HG02981 (cell line): ENCODE results near the gene MYH11.
"Not testable (repeated sequence)": the region's sequence is repeated elsewhere in the genome, so short reads cannot be mapped to it uniquely, and the experiment has no call there.

ENCODE experiments used
- ATAC-seq: cut with Tn5 transposase; IDR thresholded peaks from one replicate; pipeline ENCODE4 v1.9.1; 2021; ENCODE audit warnings: mild to moderate bottlenecking, moderate library complexity; ENCODE audit not compliant: unreplicated experiment

MYH11 gene

DNA sequence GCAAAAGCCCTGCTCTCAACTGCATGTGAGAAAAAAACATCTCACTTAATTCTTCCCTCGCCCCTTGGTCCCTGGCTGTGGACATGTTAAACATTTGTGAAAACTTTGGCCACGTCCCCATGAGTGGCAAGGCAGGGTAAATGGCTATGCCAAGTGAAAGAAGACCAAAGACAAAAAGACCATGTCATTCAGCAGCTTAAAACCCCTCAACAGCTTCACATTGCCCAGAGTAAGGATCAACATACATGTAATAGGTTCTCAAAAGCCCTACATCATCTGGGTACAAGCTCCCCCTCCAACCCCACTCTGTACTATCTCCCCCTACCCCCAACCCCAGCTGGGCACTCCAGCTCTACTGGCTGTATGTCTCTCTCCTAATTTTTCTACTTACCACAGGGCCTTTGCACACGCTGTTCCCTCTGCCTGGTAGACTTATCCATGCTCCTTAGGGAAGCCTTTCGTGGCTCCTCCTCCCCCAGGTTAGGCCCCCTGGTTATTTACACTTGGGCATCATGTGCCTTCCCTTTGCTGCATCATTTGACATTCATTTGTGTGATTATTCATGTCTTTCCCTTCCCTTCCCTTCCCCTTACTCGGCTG lies 131.1 kb downstream of the MYH11 start:
- ATAC-seq: no peak

DNA sequence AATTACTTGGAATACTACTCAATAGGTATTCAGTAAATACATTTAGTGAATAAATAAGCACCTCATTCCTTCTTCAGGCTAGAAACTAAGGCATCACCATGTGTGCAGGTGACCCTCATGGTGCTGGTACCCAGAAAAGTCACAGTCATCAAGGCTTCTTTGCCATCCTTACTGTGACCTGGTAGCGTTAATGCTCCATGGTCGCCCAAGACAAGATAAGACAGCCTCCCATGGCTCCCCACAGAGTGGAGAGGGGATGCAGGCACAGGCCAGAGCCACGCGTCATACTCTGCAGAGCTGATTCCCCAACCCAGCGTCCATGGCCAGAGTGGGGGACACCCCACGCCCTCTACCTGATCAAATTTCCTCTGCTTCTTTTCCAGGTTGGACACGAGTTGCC lies 133.0 kb downstream of the MYH11 start:
- no peak for ATAC-seq

DNA sequence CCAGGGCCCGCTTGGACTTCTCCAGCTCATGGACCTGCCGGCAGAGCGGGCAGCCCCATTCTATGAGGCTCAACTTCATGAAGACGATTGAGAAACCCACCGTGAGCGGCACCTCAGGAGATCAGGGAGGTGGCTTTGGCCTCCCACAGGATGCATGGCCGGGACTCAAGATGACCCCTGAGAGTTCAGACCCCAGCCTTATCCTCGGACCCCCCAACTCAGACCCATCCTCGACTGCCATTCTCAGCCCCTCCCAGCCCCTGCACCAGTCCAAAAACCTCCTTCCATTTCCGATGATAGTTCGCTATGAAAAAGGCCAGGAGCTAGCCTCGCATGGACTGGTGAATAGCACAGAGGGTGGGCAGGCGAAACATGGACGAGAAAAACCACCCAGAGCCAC lies 135.8 kb downstream of the MYH11 start:
- ATAC-seq: no peak

DNA sequence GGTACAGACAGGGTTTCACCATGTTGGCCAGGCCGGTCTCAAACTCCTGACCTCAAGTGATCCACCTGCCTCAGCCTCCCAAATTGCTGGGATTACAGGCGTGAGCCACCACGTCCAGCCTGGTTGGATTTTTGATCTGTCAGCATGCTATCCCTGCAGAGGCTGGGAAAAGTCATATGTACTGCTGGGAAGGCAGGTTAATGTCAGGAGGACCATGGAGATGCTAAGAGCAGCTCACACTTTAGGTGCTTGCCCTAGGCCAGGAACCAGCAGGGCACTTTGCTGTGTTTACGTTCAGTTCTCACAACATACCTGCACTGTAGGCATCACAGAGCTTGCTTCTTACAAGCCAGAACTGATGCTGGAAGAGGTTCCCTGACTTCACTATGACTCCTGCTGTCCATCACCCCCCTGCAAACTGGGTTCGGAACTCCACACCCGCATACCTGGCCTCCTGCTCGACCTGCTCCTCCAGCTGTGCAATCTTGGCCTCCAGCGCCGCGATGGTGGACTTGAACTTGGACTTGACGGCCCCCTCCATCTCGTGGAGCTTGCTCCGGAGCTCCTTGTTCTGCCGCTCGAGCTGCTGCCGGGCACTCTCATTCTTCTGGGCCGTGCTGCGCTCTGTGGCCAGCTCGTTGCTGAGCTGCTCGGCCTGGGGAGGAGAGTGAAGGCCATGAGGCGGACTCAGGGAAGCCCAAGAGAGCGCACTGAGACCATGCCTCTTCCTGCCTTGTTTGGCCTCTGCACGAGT lies 140.0 kb downstream of the MYH11 start:
- ATAC-seq: no peak

DNA sequence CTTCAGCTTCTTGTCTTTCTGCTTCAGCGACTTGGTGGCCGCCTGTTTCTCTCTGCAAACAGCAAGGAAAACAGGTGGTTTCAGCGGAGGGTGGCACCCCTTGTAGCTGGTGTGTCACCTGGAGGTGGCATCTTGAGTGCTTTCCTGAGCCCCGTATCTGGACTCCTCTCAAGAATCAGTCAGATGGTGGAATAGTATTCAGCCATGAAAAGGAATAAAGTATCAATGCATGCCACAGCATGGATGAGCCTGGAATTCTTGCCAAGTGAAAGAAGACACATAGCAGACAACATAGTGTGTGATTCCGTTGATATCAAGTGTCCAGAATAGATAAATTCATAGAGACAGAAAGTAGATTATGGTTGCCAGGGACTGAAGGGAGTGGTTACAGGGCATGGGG lies 141.6 kb downstream of the MYH11 start:
- ATAC-seq: no peak

DNA sequence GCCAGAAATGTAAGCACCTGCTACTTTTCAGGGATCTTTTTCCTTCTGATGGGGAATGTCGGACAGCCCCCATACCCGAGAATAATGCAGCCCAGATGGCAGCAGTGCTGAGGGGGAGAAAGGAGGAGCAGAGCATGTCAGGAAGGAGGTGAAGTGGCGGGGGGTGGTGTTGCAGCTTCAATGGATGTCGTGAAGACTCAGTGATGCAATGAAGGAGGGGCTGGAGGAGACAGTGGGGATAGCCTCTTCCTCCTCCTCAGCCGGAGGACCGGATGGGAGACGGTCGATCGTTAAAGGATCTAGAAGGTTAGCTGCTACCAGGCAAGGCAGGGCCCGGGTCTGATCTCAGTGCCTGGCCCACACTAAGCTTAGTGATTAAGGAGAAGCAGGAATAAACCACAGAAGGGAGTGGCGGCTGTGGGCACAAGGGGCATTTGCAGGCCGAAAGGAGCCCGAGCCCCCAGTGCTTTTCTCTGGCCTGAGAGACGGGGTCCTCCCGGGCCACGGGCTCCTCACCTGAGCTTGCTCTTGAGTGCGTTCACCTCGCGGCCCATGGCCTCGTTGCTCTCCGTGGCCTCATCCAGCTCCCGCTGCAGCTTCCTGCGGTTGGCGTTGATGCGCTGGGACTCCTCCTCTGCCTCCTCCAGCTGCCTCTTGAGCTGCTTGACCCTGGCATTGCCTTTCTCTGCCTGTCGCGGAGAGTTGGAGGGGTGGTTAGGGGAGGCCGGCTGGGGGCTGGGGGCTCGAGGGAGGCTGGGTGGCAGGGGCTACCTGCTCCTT lies 142.2 kb downstream of the MYH11 start:
- no peak for ATAC-seq

DNA sequence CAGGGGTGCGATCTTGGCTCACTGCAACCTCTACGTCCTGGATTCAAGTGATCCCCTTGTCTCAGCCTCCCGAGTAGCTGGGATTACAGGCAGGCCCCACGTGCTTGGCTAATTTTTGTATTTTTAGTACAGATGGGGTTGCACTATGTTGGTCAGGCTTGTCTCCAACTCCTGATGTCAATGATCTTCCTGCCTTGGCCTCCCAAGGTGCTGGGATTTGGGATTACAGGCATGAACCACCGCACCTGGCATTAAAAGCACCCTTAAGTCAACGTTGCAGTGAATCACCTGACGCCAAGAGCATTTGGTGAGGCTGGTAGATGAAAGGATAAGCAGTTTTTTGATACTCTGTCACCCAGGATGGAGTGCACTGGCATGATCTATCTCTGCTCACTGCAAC lies 147.8 kb downstream of the MYH11 start:
- no peak for ATAC-seq

DNA sequence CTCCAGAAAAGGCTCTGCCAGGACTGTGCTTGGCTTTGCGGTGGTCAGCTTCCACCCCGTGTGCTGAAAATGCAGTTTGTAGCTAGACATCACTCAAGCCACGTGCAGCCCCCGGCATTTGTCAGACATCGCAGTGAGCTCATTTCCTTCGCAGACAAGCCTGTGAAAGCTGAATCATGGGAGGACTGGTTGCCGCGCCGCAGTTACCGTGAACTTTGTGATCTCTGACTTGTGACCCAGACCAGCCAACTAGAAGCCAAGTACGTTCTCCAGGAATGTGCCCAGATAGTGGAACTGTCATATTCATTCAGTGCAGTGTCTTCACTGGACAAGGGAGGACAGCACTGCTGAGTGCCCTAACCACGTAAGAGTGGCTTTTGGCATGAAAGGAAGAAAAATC lies 148.7 kb downstream of the MYH11 start:
- no peak for ATAC-seq

DNA sequence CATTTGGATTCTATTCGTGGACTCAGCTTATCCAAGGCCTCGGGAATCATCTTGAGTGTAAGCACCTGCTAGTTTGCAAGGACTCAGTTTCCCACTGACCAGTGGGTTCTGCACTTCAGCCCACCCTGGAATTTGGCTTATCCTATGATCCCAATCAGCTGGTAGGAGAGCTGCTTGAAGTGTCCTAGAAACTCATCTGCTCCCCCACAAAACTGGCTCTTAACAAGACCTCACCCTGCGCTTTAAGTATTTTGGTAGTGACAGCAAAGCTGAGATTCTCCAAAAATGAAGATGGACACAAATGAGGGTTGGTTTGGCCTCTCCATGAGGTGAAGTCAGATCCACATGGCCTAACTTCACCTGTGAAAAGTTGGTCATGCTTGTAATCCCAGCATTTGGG lies 149.5 kb downstream of the MYH11 start:
- no peak for ATAC-seq

DNA sequence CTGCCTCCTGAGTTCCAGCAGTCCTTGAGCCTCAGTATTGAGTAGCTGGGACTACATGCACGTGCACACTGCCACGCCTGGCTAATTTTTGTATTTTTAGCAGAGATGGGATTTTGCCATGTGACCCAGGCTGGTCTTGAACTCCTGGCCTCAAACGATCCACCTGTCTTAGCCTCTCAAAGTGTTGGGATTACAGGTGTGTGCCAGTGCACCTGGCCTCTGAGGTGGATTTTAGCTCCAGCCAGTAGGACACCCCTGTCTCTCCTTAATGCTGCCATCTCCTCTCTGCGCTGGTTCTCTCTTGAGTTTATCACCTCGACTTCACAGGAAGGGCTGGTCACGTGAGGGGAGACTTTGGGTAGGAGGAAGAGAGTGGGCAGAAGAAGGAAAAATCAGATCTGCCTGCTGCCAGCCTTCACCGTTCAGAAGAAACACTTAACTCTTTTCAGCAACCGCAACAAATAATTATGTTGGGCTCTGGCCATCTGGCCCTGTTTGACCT lies 151.7 kb downstream of the MYH11 start:
- no peak for ATAC-seq

DNA sequence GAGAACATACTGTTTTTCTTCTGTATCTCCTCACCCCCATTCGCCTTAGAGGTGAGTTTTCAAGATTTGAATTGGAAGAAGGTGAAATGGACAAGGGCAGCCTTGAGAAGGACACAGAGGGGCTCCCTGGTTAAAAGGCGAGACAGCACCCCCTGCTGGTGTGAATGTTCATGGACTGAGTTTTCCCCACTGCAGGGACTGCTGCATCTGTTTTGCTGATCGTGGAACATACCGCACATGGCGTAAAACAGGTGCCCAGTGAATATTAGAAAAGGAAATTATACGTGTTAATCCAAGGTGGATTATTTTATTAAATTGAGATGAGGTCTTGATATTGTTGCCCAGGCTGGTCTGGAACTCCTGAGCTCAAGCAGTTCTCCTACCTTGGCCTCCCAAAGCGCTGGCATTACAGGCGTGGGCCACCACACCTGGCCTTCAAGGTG lies 152.3 kb downstream of the MYH11 start:
- ATAC-seq: no peak

DNA sequence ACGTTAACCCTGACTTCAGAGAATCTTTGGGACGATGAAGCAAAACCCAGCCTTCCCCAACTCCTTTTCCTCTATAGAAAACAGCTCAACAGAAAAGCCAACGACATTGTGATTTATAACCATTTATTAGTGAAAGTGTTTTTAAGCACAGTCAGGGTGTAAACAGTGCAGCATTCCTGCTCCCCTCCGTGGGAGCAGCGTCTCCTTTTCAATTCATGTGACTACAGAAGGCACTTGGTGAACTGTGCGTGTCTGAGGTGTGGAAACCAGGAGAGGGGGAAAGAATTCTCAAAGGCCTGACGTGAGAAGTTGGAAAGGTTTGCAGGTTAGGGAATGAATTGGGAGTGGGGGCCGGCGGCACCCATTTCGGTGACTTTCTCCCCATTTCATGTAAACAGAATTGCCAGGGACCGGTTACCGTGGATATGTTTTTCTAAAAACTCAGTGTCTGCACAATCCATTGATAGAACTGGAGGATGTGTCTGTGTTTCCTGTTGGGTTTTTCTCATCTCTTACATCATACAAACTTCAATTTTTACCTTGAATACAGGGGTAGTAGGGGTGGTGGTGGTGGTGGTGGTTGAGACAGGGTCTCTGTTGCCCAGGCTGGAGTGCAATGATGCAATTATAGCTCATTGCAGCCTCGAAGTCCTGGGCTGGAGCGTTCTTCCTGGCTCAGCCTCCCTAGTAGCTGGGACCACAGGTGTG lies 153.6 kb downstream of the MYH11 start:
- ATAC-seq: no peak

DNA sequence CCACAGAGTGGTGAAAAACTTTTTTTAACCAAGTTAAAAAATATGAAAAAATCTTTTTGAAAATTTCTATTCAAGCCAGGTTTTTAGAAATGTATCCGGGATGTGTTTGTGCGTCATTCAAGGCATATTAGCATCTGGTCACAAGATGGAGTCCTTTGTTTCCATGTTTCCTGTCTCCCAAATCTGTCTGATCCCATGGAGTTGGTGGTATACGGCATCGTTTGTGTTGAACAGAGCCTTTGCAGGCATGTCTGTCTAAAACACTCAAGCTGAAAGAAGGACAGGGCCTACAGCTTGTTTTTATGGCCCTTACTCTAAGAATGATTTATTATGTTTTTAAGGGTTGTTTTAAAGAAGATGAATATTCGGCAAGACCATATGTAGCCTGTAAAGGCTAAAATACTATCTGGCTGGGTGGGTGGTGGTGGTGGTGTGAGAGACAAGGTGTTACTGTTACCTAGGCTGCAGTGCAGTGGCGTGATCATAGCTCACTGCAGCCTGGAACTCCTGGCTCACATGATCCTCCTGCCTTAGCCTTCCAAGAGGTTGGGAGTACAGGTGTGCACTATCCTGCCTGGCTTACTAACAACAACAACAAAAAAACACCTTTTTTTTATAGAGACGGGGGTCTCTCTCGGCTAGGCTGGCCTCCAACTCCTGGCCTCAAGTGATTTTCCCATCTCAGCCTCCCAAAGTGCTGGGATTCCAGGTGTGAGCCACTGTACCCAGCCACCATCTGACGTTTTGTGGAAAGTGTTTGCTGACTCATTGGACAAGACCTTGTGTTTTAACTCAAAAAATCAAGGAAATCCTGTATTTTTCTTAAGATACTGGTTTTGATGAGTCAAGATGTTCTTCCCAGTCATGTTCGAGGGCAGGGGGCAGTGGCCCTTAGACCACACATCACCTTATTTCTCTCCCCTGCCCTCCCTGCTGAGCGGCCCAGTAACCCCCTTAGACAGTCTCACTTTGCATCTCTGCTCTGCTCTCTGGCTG lies 154.6 kb downstream of the MYH11 start:
- ATAC-seq: no peak

DNA sequence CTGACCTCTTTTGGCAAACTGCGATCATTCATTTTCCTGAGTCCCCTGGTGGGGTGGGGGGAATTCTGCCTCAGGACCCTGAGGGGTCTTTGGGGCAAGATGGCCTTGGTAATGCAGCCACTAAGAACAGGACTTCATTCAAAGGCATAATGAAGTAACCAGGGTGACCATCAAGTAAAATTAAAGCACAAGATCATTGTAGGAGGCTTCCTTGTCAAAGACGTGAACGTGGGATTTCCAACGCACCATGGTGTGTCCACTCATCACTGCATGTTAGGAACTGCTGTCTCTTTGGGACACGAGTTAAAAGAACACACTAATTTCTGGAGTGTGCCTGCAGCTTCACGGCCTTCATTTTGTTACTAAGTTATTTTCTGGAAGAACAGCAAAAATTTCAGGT lies 155.5 kb downstream of the MYH11 start:
- no peak for ATAC-seq

DNA sequence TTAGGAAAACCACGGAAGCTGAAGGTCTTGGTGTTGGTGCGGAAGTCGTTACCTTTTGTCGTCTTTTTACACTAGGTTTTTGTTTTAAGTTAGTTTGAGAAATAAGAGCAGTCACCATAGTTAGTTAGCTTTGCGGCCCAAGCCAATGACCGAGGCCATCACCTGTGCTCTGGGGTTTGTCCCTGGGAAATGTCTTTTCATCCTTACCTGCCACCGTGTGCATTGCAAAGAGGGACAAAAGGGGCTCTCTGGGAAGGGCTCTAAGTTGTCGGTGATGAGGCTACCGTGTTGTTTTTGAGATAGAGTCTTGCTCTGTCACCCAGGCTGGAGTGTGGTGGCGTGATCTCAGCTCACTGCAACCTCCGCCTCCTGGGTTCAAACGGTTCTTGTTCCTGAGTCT lies 157.0 kb downstream of the MYH11 start:
- no peak for ATAC-seq

DNA sequence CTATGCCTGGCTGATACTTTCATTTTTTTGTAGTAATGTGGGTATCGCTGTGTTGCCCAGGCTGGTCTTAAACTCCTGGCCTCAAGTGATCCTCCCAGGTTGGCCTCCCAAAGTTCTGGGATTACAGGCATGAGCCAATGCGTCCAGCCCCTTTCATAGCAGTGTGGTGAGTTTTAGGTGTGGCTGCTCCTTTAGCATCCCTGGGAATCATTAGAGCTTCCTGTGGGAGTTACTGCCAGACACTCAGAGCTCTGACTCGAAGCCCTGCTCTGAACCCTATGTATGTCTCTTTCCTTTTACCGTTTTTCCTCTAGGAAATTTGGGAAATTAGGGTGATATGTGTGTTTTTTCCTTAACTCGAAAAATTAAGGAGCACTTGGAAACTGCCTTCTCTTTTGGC lies 162.3 kb downstream of the MYH11 start:
- ATAC-seq: no peak

DNA sequence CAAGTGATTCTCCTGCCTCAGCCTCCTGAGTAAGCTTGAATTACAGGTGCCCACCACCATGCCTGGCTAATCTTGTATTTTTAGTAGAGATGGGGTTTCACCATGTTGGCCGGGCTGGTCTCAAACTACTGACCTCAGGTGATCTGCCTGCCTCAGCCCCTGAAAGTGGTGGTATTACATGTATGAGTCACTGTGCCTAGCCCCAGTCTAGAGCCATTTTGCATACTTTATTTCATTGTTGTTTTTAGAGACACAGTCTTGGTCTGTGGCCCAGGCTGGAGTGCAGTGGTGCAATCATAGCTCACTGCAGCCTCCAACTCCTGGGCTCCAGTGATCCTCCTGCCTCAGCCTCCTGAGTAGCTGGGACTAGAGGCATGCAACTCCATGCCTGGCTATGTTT lies 164.3 kb downstream of the MYH11 start:
- not testable (repeated sequence) for ATAC-seq

DNA sequence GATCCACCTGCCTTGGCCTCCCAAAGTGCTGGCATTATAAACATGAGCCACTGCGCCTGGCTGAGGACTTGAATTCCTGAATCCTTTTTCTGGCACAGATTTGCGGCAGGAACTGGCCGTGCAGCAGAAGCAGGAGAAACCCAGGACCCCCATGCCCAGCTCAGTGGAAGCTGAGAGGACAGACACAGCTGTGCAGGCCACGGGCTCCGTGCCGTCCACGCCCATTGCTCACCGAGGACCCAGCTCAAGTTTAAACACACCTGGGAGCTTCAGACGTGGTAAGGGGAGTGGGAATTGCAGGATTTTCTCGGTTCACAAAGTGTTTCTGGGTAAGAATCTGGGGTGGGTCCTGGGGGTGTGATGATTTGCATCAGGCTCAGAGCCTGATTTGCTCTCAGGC lies 165.8 kb downstream of the MYH11 start:
- ATAC-seq: no peak

DNA sequence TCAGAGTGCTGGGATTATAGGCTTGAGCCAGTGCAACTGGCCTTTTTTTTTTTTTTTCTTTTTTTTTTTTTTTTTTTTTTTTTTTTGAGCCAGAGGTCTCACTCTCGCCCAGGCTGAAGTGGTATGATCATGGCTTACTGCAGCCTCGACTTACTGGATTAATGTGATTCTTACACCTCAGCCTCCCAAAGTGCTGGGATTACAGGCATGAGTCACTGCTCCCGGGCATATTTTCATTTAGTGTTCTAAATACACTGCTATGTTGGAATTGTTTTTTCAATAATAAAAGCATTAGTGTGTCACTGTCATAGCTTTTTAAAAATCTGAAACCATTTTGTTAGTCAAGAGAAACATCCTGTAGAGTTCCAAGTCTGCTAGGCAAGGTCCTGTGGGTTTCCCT lies 166.5 kb downstream of the MYH11 start:
- ATAC-seq: no peak

DNA sequence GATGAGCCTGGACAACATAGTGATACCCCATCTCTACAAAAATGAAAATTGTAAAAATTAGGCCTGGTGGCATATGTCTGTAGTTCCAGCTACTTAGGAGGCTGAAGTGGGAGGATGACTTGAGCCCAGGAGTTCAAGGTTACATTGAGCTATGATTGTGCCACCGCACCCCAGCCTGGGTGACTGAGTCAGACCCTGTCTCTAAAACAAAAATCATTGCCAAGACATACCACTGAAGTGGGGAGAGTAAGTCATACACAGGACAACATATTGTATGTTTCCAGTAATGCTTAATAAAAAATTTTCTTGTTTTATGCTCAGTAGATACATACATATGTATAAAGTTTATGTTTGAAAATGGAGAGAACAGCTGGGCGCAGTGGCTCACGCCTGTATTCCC lies 167.5 kb downstream of the MYH11 start:
- ATAC-seq: no peak
